ENCODE results near the gene TNNT1.

GRCh38 chr19:55175117-55175867, 26.3 kb upstream of the TNNT1 start:
- TF ChIP-seq, protein P1, sequence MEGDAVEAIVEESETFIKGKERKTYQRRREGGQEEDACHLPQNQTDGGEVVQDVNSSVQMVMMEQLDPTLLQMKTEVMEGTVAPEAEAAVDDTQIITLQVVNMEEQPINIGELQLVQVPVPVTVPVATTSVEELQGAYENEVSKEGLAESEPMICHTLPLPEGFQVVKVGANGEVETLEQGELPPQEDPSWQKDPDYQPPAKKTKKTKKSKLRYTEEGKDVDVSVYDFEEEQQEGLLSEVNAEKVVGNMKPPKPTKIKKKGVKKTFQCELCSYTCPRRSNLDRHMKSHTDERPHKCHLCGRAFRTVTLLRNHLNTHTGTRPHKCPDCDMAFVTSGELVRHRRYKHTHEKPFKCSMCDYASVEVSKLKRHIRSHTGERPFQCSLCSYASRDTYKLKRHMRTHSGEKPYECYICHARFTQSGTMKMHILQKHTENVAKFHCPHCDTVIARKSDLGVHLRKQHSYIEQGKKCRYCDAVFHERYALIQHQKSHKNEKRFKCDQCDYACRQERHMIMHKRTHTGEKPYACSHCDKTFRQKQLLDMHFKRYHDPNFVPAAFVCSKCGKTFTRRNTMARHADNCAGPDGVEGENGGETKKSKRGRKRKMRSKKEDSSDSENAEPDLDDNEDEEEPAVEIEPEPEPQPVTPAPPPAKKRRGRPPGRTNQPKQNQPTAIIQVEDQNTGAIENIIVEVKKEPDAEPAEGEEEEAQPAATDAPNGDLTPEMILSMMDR (IDR thresholded peaks at IDR 0.05): no peak
- no peak for TF ChIP-seq POLR2A (IDR thresholded peaks at IDR 0.05)

Measured in right lobe of liver (tissue), 4 donors.